Medulla oblongata (tissue), 1 donor: ENCODE data around the gene WWOX.
"Not testable (repeated sequence)": the region's sequence is repeated elsewhere in the genome, so short reads cannot be mapped to it uniquely, and the experiment has no call there.

ENCODE experiments used
- DNase-seq: peaks from one replicate; pipeline ENCODE4 v3.0.0-alpha.2; 2015; ENCODE audit errors: extremely low spot score

The WWOX gene

GRCh38 chr16:79018650-79019429 is 919.4 kb downstream of the WWOX start:
- no peak for DNase-seq

- no peak for DNase-seq
Measured at GRCh38 chr16:79019431-79019830, 920.0 kb downstream of the WWOX start.

- no peak for DNase-seq
Measured at GRCh38 chr16:79021991-79022630, 922.7 kb downstream of the WWOX start.

GRCh38 chr16:79026117-79026516 is 926.7 kb downstream of the WWOX start:
- no peak for DNase-seq

GRCh38 chr16:79036541-79036940 is 937.1 kb downstream of the WWOX start:
- DNase-seq: no peak

GRCh38 chr16:79037521-79038373 is 938.3 kb downstream of the WWOX start:
- DNase-seq: peak; percentile 17

GRCh38 chr16:79041206-79041605 is 941.8 kb downstream of the WWOX start:
- no peak for DNase-seq

- no peak for DNase-seq
Measured at GRCh38 chr16:79042141-79042540, 942.7 kb downstream of the WWOX start.

- DNase-seq: no peak
Measured at GRCh38 chr16:79042886-79043285, 943.4 kb downstream of the WWOX start.

GRCh38 chr16:79045191-79045590 is 945.7 kb downstream of the WWOX start:
- DNase-seq: no peak

GRCh38 chr16:79047337-79047736 is 947.9 kb downstream of the WWOX start:
- DNase-seq: no peak

GRCh38 chr16:79049040-79049439 is 949.6 kb downstream of the WWOX start:
- DNase-seq: no peak

- no peak for DNase-seq
Measured at GRCh38 chr16:79050063-79050462, 950.6 kb downstream of the WWOX start.

- no peak for DNase-seq
Measured at GRCh38 chr16:79051313-79051712, 951.9 kb downstream of the WWOX start.

- DNase-seq: not testable (repeated sequence)
Measured at GRCh38 chr16:79052198-79052597, 952.7 kb downstream of the WWOX start.

- DNase-seq: no peak
Measured at GRCh38 chr16:79053577-79053976, 954.1 kb downstream of the WWOX start.

- no peak for DNase-seq
Measured at GRCh38 chr16:79054211-79054984, 954.9 kb downstream of the WWOX start.

- no peak for DNase-seq
Measured at GRCh38 chr16:79055251-79055970, 956.0 kb downstream of the WWOX start.

GRCh38 chr16:79061181-79061580 is 961.7 kb downstream of the WWOX start:
- DNase-seq: no peak

- DNase-seq: no peak
Measured at GRCh38 chr16:79062336-79062735, 962.9 kb downstream of the WWOX start.

- DNase-seq: no peak
Measured at GRCh38 chr16:79062821-79063220, 963.4 kb downstream of the WWOX start.
